Omental fat pad (tissue), 4 donors: Measurements from ENCODE around the gene FHOD3. TPM values are rescaled to one million over a fixed set of nuclear protein-coding genes. Genes with fewer than 3 reads are reported as not detected.

Experiments used
- ATAC-seq: fragments of 150-250 bp; one replicate; pipeline ENCODE4 v1.9.1; 2016; ENCODE audit warnings: mild to moderate bottlenecking, moderate library complexity; ENCODE audit not compliant: low FRiP score
- DNase-seq: peaks from one replicate; pipeline ENCODE4 v3.0.0-alpha.2; 2019; ENCODE audit warnings: low spot score
- total RNA-seq, 4 donors: library from RNA; depleted of rRNA; stranded (reverse); fragments of >200 nt; gene quantifications; one replicate each; pipeline ENCODE4 v1.1.0, GENCODE V29; 2016
- TF ChIP-seq, protein P1 (sequence below), 3 donors: fragments of 450-650 bp; IDR thresholded peaks; one replicate each; pipeline ENCODE4 v1.5.1; 2016 to 2017; ENCODE audit warnings: antibody characterized with exemption in 3 of 3, mild to moderate bottlenecking in 3 of 3, moderate library complexity in 2 of 3

FHOD3 gene
- total RNA-seq, 4 donors from 2014 or later: 0.96 to 3.8 (median 2.3) TPM

DNA sequence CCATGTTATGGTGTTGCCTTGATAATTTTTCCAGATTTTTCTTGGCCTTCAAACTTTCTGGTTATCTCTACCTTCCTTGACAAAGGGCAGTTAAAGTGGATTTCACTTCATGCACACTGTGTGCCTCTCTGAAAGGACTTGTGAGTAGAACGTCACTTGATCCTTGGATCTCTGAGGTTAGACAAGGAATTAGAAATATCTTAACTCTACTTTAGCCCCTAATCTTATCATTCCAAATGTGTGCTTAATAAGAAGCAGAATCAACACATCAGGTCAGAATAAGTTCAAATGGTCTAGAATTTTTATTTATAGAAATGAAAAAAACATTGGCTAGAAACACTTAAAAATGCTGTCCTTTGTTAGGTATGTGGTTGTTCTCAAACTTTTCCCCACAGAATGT lies 325.6 kb downstream of the FHOD3 start:
- DNase-seq: no peak

DNA sequence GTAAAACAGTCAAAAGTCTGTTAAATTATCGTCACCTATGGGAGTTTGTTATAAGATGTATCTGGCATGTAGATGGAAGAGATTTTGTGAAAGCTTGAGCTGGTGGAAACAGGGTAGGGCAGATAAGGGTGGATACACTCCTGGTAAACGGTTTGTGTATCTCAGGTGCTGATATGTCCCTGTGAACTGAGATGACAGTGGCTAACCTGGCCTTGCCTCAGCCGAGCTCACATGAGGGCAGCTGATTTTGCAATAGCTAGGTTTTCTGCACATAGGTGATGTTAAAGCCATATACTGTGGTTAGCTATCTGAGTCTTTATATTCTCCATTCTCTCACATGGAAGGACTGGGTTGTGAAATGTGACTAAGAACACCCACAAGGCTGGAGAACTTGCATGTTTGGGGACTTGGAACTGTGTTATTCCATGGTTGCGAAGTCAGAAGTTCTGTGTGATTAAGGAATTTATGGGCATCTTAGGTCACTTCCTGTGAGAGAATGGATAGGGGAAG lies 326.2 kb downstream of the FHOD3 start:
- ATAC-seq: no peak
- no peak for DNase-seq
- TF ChIP-seq, protein P1, sequence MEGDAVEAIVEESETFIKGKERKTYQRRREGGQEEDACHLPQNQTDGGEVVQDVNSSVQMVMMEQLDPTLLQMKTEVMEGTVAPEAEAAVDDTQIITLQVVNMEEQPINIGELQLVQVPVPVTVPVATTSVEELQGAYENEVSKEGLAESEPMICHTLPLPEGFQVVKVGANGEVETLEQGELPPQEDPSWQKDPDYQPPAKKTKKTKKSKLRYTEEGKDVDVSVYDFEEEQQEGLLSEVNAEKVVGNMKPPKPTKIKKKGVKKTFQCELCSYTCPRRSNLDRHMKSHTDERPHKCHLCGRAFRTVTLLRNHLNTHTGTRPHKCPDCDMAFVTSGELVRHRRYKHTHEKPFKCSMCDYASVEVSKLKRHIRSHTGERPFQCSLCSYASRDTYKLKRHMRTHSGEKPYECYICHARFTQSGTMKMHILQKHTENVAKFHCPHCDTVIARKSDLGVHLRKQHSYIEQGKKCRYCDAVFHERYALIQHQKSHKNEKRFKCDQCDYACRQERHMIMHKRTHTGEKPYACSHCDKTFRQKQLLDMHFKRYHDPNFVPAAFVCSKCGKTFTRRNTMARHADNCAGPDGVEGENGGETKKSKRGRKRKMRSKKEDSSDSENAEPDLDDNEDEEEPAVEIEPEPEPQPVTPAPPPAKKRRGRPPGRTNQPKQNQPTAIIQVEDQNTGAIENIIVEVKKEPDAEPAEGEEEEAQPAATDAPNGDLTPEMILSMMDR (IDR thresholded peaks at IDR 0.05): no peak

More for the DNA sequence above, 325.6 kb downstream of the FHOD3 start:
- ATAC-seq: no peak
- TF ChIP-seq, protein P1 (IDR thresholded peaks at IDR 0.05): no peak

DNA sequence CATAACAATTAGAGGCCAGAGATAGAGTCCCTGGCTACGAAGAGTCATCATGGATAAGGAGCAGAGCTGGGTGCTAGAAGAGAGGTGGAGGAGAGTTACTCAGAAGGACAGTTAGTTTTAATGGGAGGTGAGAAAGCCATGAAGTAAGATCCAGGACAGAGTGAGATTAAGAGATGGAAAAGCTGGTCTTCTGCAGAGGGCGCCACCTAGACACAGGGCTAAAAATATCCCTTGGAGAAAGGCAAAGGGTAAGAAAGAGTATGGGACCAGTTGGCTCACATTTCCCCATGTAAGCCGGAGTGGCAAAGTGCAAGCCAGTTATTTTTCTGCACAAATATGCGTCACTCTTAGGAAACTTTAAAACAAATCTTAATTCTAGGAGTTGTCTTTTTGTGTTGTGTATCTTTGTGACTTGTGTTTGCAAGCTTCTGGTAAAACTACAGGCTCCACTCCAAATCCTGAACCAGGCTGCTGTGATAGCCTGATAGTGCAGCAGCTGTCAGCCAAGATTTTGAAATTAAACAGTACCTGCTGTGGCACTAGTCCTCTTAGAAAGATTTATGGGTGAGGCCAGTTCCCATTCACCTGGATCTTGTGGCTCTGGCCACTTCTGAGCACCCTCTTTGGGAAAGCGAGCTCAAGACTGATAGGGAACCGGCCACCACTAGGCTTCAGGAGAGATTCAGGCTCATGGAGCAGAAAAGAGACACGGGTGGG lies 327.1 kb downstream of the FHOD3 start:
- ATAC-seq (no peak), DNase-seq (no peak)
- TF ChIP-seq, protein P1 (IDR thresholded peaks at IDR 0.05): no peak

DNA sequence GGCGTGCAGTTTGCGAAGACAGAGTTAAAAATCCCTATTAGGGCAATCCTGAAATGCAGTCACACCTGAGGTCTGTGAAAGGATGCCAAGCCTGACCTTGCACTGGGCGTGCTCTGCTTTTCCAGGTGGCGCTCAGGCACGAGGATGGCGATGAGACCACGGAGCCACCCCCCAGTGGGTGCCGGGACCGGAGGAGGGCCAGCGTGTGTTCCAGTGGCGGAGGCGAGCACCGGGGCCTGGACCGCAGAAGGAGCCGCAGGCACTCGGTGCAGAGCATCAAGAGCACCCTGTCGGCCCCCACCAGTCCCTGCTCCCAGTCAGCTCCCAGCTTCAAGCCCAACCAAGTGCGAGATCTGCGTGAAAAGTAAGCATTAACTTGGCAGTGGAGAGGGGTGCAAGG lies 327.9 kb downstream of the FHOD3 start:
- ATAC-seq (no peak), DNase-seq (no peak)
- TF ChIP-seq, protein P1 (IDR thresholded peaks at IDR 0.05): no peak

DNA sequence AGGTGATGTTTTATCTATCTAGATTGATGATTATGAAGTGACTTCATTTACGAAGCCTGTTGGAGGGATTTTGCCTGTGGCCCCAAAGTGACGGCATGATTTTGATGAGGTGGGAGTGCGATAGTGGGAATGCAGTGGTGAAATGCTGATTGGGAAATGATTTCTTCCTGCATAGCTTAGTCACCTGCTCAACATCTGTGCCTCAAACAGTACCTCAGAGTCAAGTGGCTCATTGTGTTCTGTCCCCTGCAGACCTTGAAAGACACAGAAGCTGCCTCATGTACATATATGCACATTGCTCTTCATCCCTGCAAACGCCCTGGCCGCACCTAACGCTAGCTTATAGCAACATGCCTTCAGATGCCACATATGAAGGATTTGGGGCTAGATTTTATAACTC lies 330.1 kb downstream of the FHOD3 start:
- TF ChIP-seq, protein P1 (IDR thresholded peaks at IDR 0.05): no peak
- ATAC-seq (no peak), DNase-seq (no peak)

DNA sequence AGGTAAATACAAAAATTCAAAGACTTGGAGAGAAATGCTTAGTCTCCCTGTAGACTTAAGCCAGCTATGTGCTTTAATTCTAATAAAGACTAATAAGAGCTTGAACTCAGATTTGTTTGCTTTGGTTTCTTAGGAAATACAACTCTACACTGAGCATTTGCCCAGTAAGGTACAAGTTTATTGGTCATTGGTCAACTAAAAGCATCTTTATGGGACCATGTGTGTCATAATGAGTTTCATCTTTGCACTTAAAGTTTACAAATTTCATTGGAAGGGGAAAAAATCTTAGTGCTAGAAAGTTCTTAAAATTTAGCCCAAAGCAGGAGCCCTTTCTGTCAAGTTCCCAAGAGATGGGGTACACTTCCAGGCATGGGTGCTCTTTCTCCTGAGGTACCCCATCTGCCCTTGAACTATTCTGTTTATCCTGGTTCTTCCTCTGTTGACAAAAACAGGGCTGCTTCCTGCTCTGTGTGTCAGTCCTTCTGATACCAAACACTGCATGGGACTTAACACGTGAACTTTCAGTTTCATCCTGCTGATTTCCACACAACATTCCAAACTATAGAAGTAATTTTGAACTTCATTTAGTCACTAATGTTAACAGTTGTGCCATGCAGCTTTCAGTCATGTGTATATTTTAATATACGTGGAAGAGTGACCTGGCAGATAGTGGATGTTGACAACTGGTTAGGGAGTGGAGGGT lies 331.1 kb downstream of the FHOD3 start:
- DNase-seq (no peak), ATAC-seq (peak; percentile 19)
- TF ChIP-seq, protein P1 (IDR thresholded peaks at IDR 0.05): no peak
